Erythroblast (primary cell): Measurements from ENCODE around the gene AKAP13.

Source experiments
- GATA1 ChIP-seq: IDR thresholded peaks from 2 replicates; pipeline ENCODE4 v1.6.1; 2011; ENCODE audit warnings: low read depth, mild to moderate bottlenecking, control low read depth, low read length, moderate library complexity
- POLR2A ChIP-seq: IDR thresholded peaks from 2 replicates; pipeline ENCODE4 v1.6.1; 2011; ENCODE audit warnings: mild to moderate bottlenecking, low read length

GRCh38 chr15:85534031-85534430, 153.6 kb downstream of the AKAP13 start:
- TF ChIP-seq POLR2A (no peak), GATA1 (no peak)
